ENCODE results near the gene ST3GAL4.

Gene ST3GAL4

DNA sequence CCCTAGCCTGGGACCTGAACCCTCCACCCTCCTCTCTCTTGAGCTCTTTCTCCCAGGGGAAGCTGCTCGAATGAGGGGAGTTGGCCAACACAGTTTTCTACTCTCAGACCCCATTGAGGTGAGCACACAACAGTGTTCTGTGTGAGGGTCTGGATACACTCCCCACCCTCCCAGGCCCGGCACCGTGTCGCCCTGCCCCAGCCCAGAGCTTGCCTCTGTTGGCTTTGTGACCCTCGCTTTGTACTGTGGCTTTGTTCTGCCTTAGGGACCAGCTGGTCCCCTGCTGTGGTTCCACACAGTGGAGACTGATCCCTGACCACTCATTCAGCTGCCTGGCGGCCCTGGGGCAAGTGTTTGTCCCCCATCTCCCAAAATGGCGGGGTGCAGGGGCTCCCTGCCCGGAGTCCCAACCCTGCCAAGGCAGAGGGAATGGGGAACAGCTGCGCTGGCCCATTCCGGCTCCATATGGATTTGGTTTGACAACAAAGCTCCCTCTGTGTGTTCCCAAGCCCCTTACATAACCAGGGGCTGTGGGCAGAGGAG is 8.3 kb downstream of the ST3GAL4 start:
- TF ChIP-seq POLR2AphosphoS5 (IDR thresholded peaks at IDR 0.05; ENCODE audit: low read depth, low read length) (no peak), FOXP2 (optimal IDR thresholded peaks at IDR 0.05; ENCODE audit: borderline replicate concordance, extremely low read depth, extremely low read length, insufficient read depth) (no peak), REST (IDR thresholded peaks at IDR 0.05; ENCODE audit: insufficient read depth in 1 of 2, low read depth in 2 of 2, low read length in 2 of 2) (no peak), SIN3A (IDR thresholded peaks at IDR 0.05; ENCODE audit: borderline replicate concordance, insufficient read depth, low read length) (no peak), TAF1 (IDR thresholded peaks at IDR 0.05; ENCODE audit: borderline replicate concordance, insufficient read depth, low read length) (no peak)

- no peak for TF ChIP-seq TAF1 (IDR thresholded peaks at IDR 0.05; ENCODE audit: borderline replicate concordance, insufficient read depth, low read length)
- TF ChIP-seq REST (IDR thresholded peaks at IDR 0.05; ENCODE audit: insufficient read depth in 1 of 2, low read depth in 2 of 2, low read length in 2 of 2), result no peak
- TF ChIP-seq SIN3A (IDR thresholded peaks at IDR 0.05; ENCODE audit: borderline replicate concordance, insufficient read depth, low read length), result no peak
- TF ChIP-seq FOXP2 (optimal IDR thresholded peaks at IDR 0.05; ENCODE audit: borderline replicate concordance, extremely low read depth, extremely low read length, insufficient read depth), result no peak
- no peak for TF ChIP-seq POLR2AphosphoS5 (IDR thresholded peaks at IDR 0.05; ENCODE audit: low read depth, low read length)
Observed at GRCh38 chr11:126366064-126366822, 10.8 kb downstream of the ST3GAL4 start.

DNA sequence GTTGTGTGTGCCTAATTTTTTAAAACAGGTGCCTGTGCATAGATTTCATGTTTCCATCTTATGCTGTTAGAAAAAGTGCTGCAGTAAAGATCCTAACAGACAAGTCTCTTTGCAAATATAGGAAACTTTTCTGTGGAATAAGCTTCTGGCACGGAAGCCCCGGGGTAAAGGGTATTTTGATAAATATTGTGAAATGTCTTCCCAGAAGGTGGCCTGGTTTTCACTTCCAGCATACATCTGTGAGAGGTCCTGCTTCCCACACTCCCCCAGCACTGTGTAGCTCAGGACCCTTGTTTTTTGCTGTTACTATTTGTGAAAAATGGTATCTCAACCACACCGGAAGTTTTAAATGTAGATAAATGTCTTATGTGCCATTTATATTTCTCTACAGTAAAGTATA is 14.5 kb downstream of the ST3GAL4 start:
- no peak for TF ChIP-seq SIN3A (IDR thresholded peaks at IDR 0.05; ENCODE audit: borderline replicate concordance, insufficient read depth, low read length)
- no peak for TF ChIP-seq FOXP2 (optimal IDR thresholded peaks at IDR 0.05; ENCODE audit: borderline replicate concordance, extremely low read depth, extremely low read length, insufficient read depth)
- no peak for TF ChIP-seq POLR2AphosphoS5 (IDR thresholded peaks at IDR 0.05; ENCODE audit: low read depth, low read length)
- no peak for TF ChIP-seq REST (IDR thresholded peaks at IDR 0.05; ENCODE audit: insufficient read depth in 1 of 2, low read depth in 2 of 2, low read length in 2 of 2)
- TF ChIP-seq TAF1 (IDR thresholded peaks at IDR 0.05; ENCODE audit: borderline replicate concordance, insufficient read depth, low read length), result no peak

DNA sequence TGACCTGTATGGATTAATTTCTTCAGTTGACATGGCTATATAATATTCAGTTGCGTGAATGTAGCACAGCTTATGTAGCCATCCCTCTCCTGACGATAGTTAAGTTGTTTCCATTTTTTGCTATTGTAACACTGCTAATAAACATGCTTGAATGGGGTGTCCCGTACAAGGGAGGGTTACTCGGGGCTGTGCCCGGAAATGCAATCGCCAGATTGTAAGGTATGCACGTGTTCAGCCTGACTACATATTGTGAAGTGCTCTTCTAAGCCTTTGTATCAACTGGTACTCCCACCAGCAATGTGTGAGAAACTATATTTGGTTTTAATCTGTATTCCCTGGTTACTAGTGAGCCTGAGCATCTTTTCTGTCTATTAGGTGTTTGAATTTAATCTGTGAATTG is 16.1 kb downstream of the ST3GAL4 start:
- TF ChIP-seq REST (IDR thresholded peaks at IDR 0.05; ENCODE audit: insufficient read depth in 1 of 2, low read depth in 2 of 2, low read length in 2 of 2) (no peak), POLR2AphosphoS5 (IDR thresholded peaks at IDR 0.05; ENCODE audit: low read depth, low read length) (no peak), FOXP2 (optimal IDR thresholded peaks at IDR 0.05; ENCODE audit: borderline replicate concordance, extremely low read depth, extremely low read length, insufficient read depth) (no peak), TAF1 (IDR thresholded peaks at IDR 0.05; ENCODE audit: borderline replicate concordance, insufficient read depth, low read length) (no peak), SIN3A (IDR thresholded peaks at IDR 0.05; ENCODE audit: borderline replicate concordance, insufficient read depth, low read length) (no peak)

Data from PFSK-1 (cell line).